Muscle layer of colon (tissue), 2 donors: ENCODE measurements around the gene TAS2R19.
"Not testable (repeated sequence)": the region's sequence is repeated elsewhere in the genome, so short reads cannot be mapped to it uniquely, and the experiment has no call there.

Source experiments
- H3K27ac ChIP-seq: one replicate; pipeline ENCODE4 v1.7.0; 2013; ENCODE audit warnings: low read depth, mild to moderate bottlenecking, low read length, moderate library complexity
- H3K27me3 ChIP-seq, 2 donors: one replicate each; pipeline ENCODE4 v1.7.0; 2013; ENCODE audit warnings: low read length in 2 of 2, mild to moderate bottlenecking in 2 of 2; ENCODE audit not compliant: insufficient read depth in 2 of 2, control insufficient read depth in 1 of 2
- H3K36me3 ChIP-seq: one replicate; pipeline ENCODE4 v1.7.0; 2013; ENCODE audit warnings: mild to moderate bottlenecking, low read length; ENCODE audit not compliant: insufficient read depth
- H3K4me1 ChIP-seq: one replicate; pipeline ENCODE4 v1.7.0; 2013; ENCODE audit warnings: mild to moderate bottlenecking, low read length; ENCODE audit not compliant: insufficient read depth
- H3K4me3 ChIP-seq, 2 donors: one replicate each; pipeline ENCODE4 v1.7.0; 2013; ENCODE audit warnings: low read length in 2 of 2, low read depth in 1 of 2, mild to moderate bottlenecking in 1 of 2, moderate library complexity in 1 of 2
- H3K9ac ChIP-seq: one replicate; pipeline ENCODE4 v1.7.0; 2013; ENCODE audit warnings: low read length
- H3K9me3 ChIP-seq: one replicate; pipeline ENCODE4 v1.7.0; 2013; ENCODE audit warnings: mild to moderate bottlenecking, low read length
- donor health status: abdominal sarcoma.
- donor health status: Adenocarcinoma of cecum.

TAS2R19 gene

GRCh38 chr12:11022520-11022919 is at the start of gene TAS2R19:
Gene TAS2R19 (minus strand): TSS chr12:11022620. CDS start chr12:11022571, 49 bp downstream.
- Histone ChIP-seq H3K36me3 (no peaks in the 10 kb centered on the region), H3K9me3 (no peaks in the 10 kb centered on the region), H3K4me3 (no peak within 1 kb of the TSS), H3K9ac (no peak within 1 kb of the TSS), H3K27me3 (no peaks in the 10 kb centered on the region), H3K4me1 (no peaks in the 10 kb centered on the region), H3K27ac (no peak within 1 kb of the TSS)

- Histone ChIP-seq H3K27me3 (no peaks in the 10 kb centered on the region), H3K4me3 (no peak overlapping the region), H3K36me3 (no peaks in the 10 kb centered on the region), H3K4me1 (no peaks in the 10 kb centered on the region), H3K9me3 (no peaks in the 10 kb centered on the region), H3K9ac (no peak overlapping the region), H3K27ac (no peak overlapping the region)
These were observed 49.0 kb upstream of the TAS2R19 start for GRCh38 chr12:11071414-11071813.

GRCh38 chr12:11070999-11071398 is 48.6 kb upstream of the TAS2R19 start:
- no peaks in the 10 kb centered on the region for H3K27me3 ChIP-seq
- H3K9ac ChIP-seq, result no peak overlapping the region
- H3K36me3 ChIP-seq, result no peaks in the 10 kb centered on the region
- no peak overlapping the region for H3K27ac ChIP-seq
- H3K9me3 ChIP-seq, result no peaks in the 10 kb centered on the region
- H3K4me1 ChIP-seq, result no peaks in the 10 kb centered on the region
- H3K4me3 ChIP-seq, result no peak overlapping the region

GRCh38 chr12:11069854-11070365 is 47.5 kb upstream of the TAS2R19 start:
- Histone ChIP-seq H3K4me3 (no peak overlapping the region), H3K9me3 (no peaks in the 10 kb centered on the region), H3K36me3 (no peaks in the 10 kb centered on the region), H3K9ac (no peak overlapping the region), H3K27ac (no peak overlapping the region), H3K27me3 (no peaks in the 10 kb centered on the region), H3K4me1 (no peaks in the 10 kb centered on the region)

- H3K36me3 ChIP-seq, result no peaks in the 10 kb centered on the region
- H3K27me3 ChIP-seq, result no peaks in the 10 kb centered on the region
- H3K9ac ChIP-seq, result no peak overlapping the region
- H3K4me3 ChIP-seq, result no peak overlapping the region
- H3K27ac ChIP-seq, result no peak overlapping the region
- no peaks in the 10 kb centered on the region for H3K4me1 ChIP-seq
- no peaks in the 10 kb centered on the region for H3K9me3 ChIP-seq
These were observed 45.1 kb upstream of the TAS2R19 start for GRCh38 chr12:11067514-11067913.

GRCh38 chr12:11062194-11062593 is 39.8 kb upstream of the TAS2R19 start, which contains the start of gene TAS2R46:
Gene TAS2R46 (minus strand): TSS chr12:11062294. CDS start chr12:11062294, 0 bp downstream.
- H3K9me3 ChIP-seq, H3K36me3 ChIP-seq, H3K27ac ChIP-seq, H3K9ac ChIP-seq, H3K4me1 ChIP-seq, H3K4me3 ChIP-seq, H3K27me3 ChIP-seq: not testable (repeated sequence)

- H3K9me3 ChIP-seq, result no peaks in the 10 kb centered on the region
- no peaks in the 10 kb centered on the region for H3K36me3 ChIP-seq
These were observed 37.4 kb upstream of the TAS2R19 start for GRCh38 chr12:11059784-11060183.

GRCh38 chr12:11059041-11059440 is 36.6 kb upstream of the TAS2R19 start:
- Histone ChIP-seq H3K27me3 (no peaks in the 10 kb centered on the region), H3K9ac (no peak overlapping the region), H3K36me3 (no peaks in the 10 kb centered on the region), H3K9me3 (no peaks in the 10 kb centered on the region), H3K27ac (no peak overlapping the region), H3K4me3 (no peak overlapping the region), H3K4me1 (no peaks in the 10 kb centered on the region)

More at GRCh38 chr12:11059784-11060183, 37.4 kb upstream of the TAS2R19 start:
- no peaks in the 10 kb centered on the region for H3K4me1 ChIP-seq
- no peaks in the 10 kb centered on the region for H3K27me3 ChIP-seq
- no peak overlapping the region for H3K27ac ChIP-seq
- no peak overlapping the region for H3K9ac ChIP-seq
- H3K4me3 ChIP-seq, result no peak overlapping the region

GRCh38 chr12:11055306-11055705 is 32.9 kb upstream of the TAS2R19 start:
- Histone ChIP-seq H3K4me3 (no peak overlapping the region), H3K4me1 (no peaks in the 10 kb centered on the region), H3K36me3 (no peaks in the 10 kb centered on the region), H3K9ac (no peak overlapping the region), H3K9me3 (no peaks in the 10 kb centered on the region), H3K27ac (no peak overlapping the region), H3K27me3 (no peaks in the 10 kb centered on the region)

GRCh38 chr12:11049806-11050531 is 27.5 kb upstream of the TAS2R19 start:
- not testable (repeated sequence) for H3K27me3 ChIP-seq, H3K36me3 ChIP-seq, H3K9me3 ChIP-seq, H3K9ac ChIP-seq, H3K4me3 ChIP-seq, H3K4me1 ChIP-seq, H3K27ac ChIP-seq

- not testable (repeated sequence) for H3K9me3 ChIP-seq, H3K27ac ChIP-seq, H3K4me1 ChIP-seq, H3K27me3 ChIP-seq, H3K4me3 ChIP-seq, H3K36me3 ChIP-seq, H3K9ac ChIP-seq
These were observed 18.9 kb upstream of the TAS2R19 start for GRCh38 chr12:11041366-11041765.

- Histone ChIP-seq H3K4me1 (no peaks in the 10 kb centered on the region), H3K27ac (no peak overlapping the region), H3K9me3 (no peaks in the 10 kb centered on the region), H3K4me3 (no peak overlapping the region), H3K27me3 (no peaks in the 10 kb centered on the region), H3K9ac (no peak overlapping the region), H3K36me3 (peaks cover 3% of the 10 kb centered on the region)
These were observed 17.7 kb upstream of the TAS2R19 start for GRCh38 chr12:11040162-11040561.
